Endothelial cell of umbilical vein (primary cell): ENCODE measurements around the gene TUBGCP2. TPM values are rescaled to one million over a fixed set of nuclear protein-coding genes. Genes with fewer than 3 reads are reported as not detected.

Source experiments
- BruUV-seq: library from RNA; stranded (reverse); fragments of 400-500 nt; replicated peaks from 2 replicates; lab custom pipeline; 2021; lab: Mats Ljungman, UMichigan
- CTCF ChIA-PET: fragments of 300-600, 350-600 bp; sonication (Branson Sonifier 250); formaldehyde crosslinking; loops from one replicate; lab custom pipeline; 2021; ENCODE audit warnings: antibody characterized with exemption, inconsistent platforms; lab: Charles Lee
- POLR2A ChIA-PET: fragments of 300-600, 350-600 bp; sonication (Branson Sonifier 250); formaldehyde crosslinking; loops from one replicate; lab custom pipeline; 2021; ENCODE audit warnings: antibody characterized with exemption, inconsistent platforms; lab: Charles Lee
- DNase-seq: peaks from one replicate; pipeline ENCODE4 v3.0.0-alpha.2; 2011; ENCODE audit warnings: low read depth, low spot score
- FAIRE-seq: peaks from 2 replicates; lab custom pipeline; 2011; peaks lifted over from hg19 to GRCh38; lab: Jason Lieb, UNC
- H2AFZ ChIP-seq: 2 replicates; pipeline ENCODE4 v1.6.0; 2012; ENCODE audit warnings: low read depth, low read length, control low read depth, inconsistent platforms
- H3K27ac ChIP-seq: 2 replicates; pipeline ENCODE4 v1.5.1; 2011; ENCODE audit warnings: low read depth, mild to moderate bottlenecking, control low read depth, low read length, moderate library complexity; ENCODE audit not compliant: insufficient read depth
- H3K27me3 ChIP-seq, 2 experiments: 2 replicates each; pipeline versions ENCODE4 v1.6.0 to v1.6.1; 2011; ENCODE audit warnings: low read length in 2 of 2, mixed read lengths in 1 of 2; ENCODE audit not compliant: control insufficient read depth in 2 of 2, insufficient read depth in 2 of 2
- H3K36me3 ChIP-seq, 2 experiments: 2 replicates in 1 of 2; 3 replicates in 1 of 2; pipeline ENCODE4 v1.5.1; 2011; ENCODE audit warnings: low read length in 2 of 2, mild to moderate bottlenecking in 1 of 2, moderate library complexity in 1 of 2; ENCODE audit not compliant: control insufficient read depth in 2 of 2, insufficient read depth in 2 of 2; ENCODE audit errors: extremely low read depth in 1 of 2
- H3K4me1 ChIP-seq: 3 replicates; pipeline ENCODE4 v1.5.1; 2011; ENCODE audit warnings: mild to moderate bottlenecking, low read length; ENCODE audit not compliant: control insufficient read depth, insufficient read depth; ENCODE audit errors: extremely low read depth
- H3K4me2 ChIP-seq: 2 replicates; pipeline ENCODE4 v1.6.1; 2011; ENCODE audit warnings: low read length, control low read depth, mixed read lengths; ENCODE audit not compliant: insufficient read depth
- H3K4me3 ChIP-seq, 3 experiments: fragments of 200-600 bp in 1 of 3; sonication (generic), shearing (Covaris generic) in 1 of 3; replicated peaks in 1 of 3; 2 replicates each; pipeline ENCODE4 v1.5.1; 2011 to 2016; ENCODE audit warnings: control low read depth in 3 of 3, low read length in 3 of 3, mild to moderate bottlenecking in 2 of 3, inconsistent platforms in 1 of 3, low read depth in 1 of 3, moderate library complexity in 1 of 3; ENCODE audit not compliant: insufficient read depth in 1 of 3
- H3K79me2 ChIP-seq: 2 replicates; pipeline ENCODE4 v1.6.0; 2012; ENCODE audit warnings: low read length, inconsistent platforms; ENCODE audit not compliant: control insufficient read depth, insufficient read depth
- H3K9ac ChIP-seq: replicated peaks from 2 replicates; pipeline ENCODE3; 2011; ENCODE audit warnings: low read length, control low read depth; ENCODE audit not compliant: insufficient read depth; ENCODE audit errors: extremely low read depth
- H3K9me1 ChIP-seq: replicated peaks from 3 replicates; pipeline ENCODE4 v1.6.0; 2011; ENCODE audit warnings: mild to moderate bottlenecking, low read length; ENCODE audit not compliant: control insufficient read depth, insufficient read depth; ENCODE audit errors: extremely low read depth
- H3K9me3 ChIP-seq: replicated peaks from 2 replicates; pipeline ENCODE4 v1.5.1; 2012; ENCODE audit warnings: low read length, inconsistent platforms; ENCODE audit not compliant: control insufficient read depth, insufficient read depth
- H4K20me1 ChIP-seq: replicated peaks from 2 replicates; pipeline ENCODE3; 2011; ENCODE audit warnings: mild to moderate bottlenecking, low read length; ENCODE audit not compliant: control insufficient read depth, insufficient read depth; ENCODE audit errors: extremely low read depth
- CTCF ChIP-seq, 2 donors: IDR thresholded peaks; 1 replicate in 1 of 2; 2 replicates in 1 of 2; pipeline ENCODE4 v1.5.1; 2011; ENCODE audit warnings: low read length in 2 of 2, mild to moderate bottlenecking in 2 of 2, moderate library complexity in 2 of 2, control low read depth in 1 of 2, inconsistent platforms in 1 of 2, low read depth in 1 of 2; ENCODE audit not compliant: insufficient read depth in 1 of 2; ENCODE audit errors: extremely low read depth in 1 of 2
- EZH2 ChIP-seq: IDR thresholded peaks from 2 replicates; pipeline ENCODE4 v1.6.1; 2012; ENCODE audit warnings: borderline replicate concordance, low read depth, mild to moderate bottlenecking, moderate library complexity, low read length, inconsistent platforms; ENCODE audit not compliant: severe bottlenecking
- FOS ChIP-seq: IDR thresholded peaks from 2 replicates; pipeline ENCODE4 v1.6.1; 2011; ENCODE audit warnings: mild to moderate bottlenecking, low read length, moderate library complexity, borderline replicate concordance; ENCODE audit not compliant: insufficient read depth
- GATA2 ChIP-seq: IDR thresholded peaks from 2 replicates; pipeline ENCODE4 v1.7.0; 2011; ENCODE audit warnings: low read depth, mild to moderate bottlenecking, moderate library complexity, mixed read lengths, low read length; ENCODE audit not compliant: insufficient read length, insufficient read depth
- JUN ChIP-seq: IDR thresholded peaks from 2 replicates; pipeline ENCODE4 v1.6.1; 2011; ENCODE audit warnings: borderline replicate concordance, low read depth; ENCODE audit not compliant: insufficient read length, insufficient read depth
- MYC ChIP-seq: IDR thresholded peaks from one replicate; pipeline ENCODE4 v1.6.1; 2011; ENCODE audit warnings: mild to moderate bottlenecking, low read depth, low read length
- POLR2A ChIP-seq: IDR thresholded peaks from 2 replicates; pipeline ENCODE4 v1.6.1; 2012; ENCODE audit warnings: low read depth, mild to moderate bottlenecking, control low read depth, low read length
- POLR2AphosphoS5 ChIP-seq: IDR thresholded peaks from 2 replicates; pipeline ENCODE4 v1.6.1; 2012; ENCODE audit warnings: low read depth, mild to moderate bottlenecking, control low read depth, low read length, moderate library complexity; ENCODE audit not compliant: insufficient read depth
- dilution Hi-C: fragments of 300-500 bp; cut with MboI; formaldehyde crosslinking; loops from one replicate; pipeline ENCODE4 v1.15.0; 2019; ENCODE audit warnings: low sequenced_read_pairs; ENCODE audit not compliant: extremely low pct_ligation_motif_present
- intact Hi-C: fragments of 100-400 bp; cut with micrococcal nuclease; formaldehyde crosslinking; loops from one replicate; pipeline ENCODE4 v1.10.0; 2022
- polyA plus RNA-seq, 4 experiments: library from polyadenylated mRNA; depleted of rRNA in 3 of 4; stranded (reverse) in 3 of 4; unstranded in 1 of 4; fragments of >200 nt; gene quantifications; 2 replicates each; pipeline versions ENCODE4 v1.2.1 to v1.2.3, GENCODE V29; 2011 to 2012; ENCODE audit warnings: missing spikeins in 1 of 4
- total RNA-seq: library from RNA; stranded (reverse); gene quantifications from 2 replicates; pipeline ENCODE4 v1.2.3, GENCODE V29; 2021
- TF ChIP-seq, protein P1 (sequence below): IDR thresholded peaks from 2 replicates; pipeline ENCODE4 v1.6.1; 2011; ENCODE audit not compliant: insufficient read depth, insufficient read length

The TUBGCP2 gene
- total and polyA plus RNA-seq, 2 donors (not counting 3 experiments of a cell fraction or from before 2014, with no cell fraction given) = 37.1 to 53.1 TPM

GRCh38 chr10:133342942-133343341, 34.3 kb upstream of the TUBGCP2 start:
- intact Hi-C loops = no loop called here
- Histone ChIP-seq H3K79me2 (no peaks in the 10 kb centered on the region), H4K20me1 (no peaks in the 10 kb centered on the region), H2AFZ (no peak overlapping the region), H3K9ac (no peak overlapping the region), H3K27me3 (no peaks in the 10 kb centered on the region), H3K9me3 (no peaks in the 10 kb centered on the region), H3K27ac (no peak overlapping the region), H3K4me1 (no peaks in the 10 kb centered on the region), H3K4me2 (no peak overlapping the region), H3K9me1 (no peaks in the 10 kb centered on the region), H3K4me3 (no peak overlapping the region), H3K36me3 (no peaks in the 10 kb centered on the region)
- TF ChIP-seq, protein P1, sequence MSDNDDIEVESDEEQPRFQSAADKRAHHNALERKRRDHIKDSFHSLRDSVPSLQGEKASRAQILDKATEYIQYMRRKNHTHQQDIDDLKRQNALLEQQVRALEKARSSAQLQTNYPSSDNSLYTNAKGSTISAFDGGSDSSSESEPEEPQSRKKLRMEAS = no peak
- TF ChIP-seq MYC = no peak
- TF ChIP-seq GATA2 = no peak
- no peak for TF ChIP-seq JUN
- TF ChIP-seq CTCF (IDR thresholded peaks at IDR 0.05; ENCODE audit: extremely low read depth in 1 of 2, insufficient read depth in 1 of 2, low read depth in 1 of 2, low read length in 2 of 2) = no peak
- no peak for TF ChIP-seq POLR2AphosphoS5
- TF ChIP-seq EZH2 = no peak
- TF ChIP-seq POLR2A = no peak
- no peak for TF ChIP-seq FOS
- ChIA-PET CTCF (interaction anchor here (0.6 to 1.3 kb wide), 2 partner anchors 10 to 15 kb away, joined by 3 to 5 read pairs; partner anchors contain the start of gene FUOM), POLR2A (interaction anchor here (0.7 kb wide), 1 partner anchor 35 kb away, joined by 5 read pairs; no protein-coding TSS in a partner anchor)
- no TSS peak for BruUV-seq
- no peak for DNase-seq
- dilution Hi-C loops = no loop called here
- FAIRE-seq = no peak
